ENCODE measurements around the gene GGT5.
A peak's percentile ranks its signal among the peaks of the same experiment; 100 is the strongest.
"Not testable (repeated sequence)": the region's sequence is repeated elsewhere in the genome, so short reads cannot be mapped to it uniquely, and the experiment has no call there.

Gene GGT5

GRCh38 chr22:24271386-24271854 lies 26.5 kb upstream of the GGT5 start:
- peak overlapping the region; percentile 100 for H3K14ac ChIP-seq (ENCODE audit: low read length)
- H3K9me3 ChIP-seq (replicated peaks in 1 of 2; ENCODE audit: control insufficient read depth in 2 of 2, insufficient read depth in 1 of 2, low read depth in 1 of 2, low read length in 2 of 2), result no peaks in the 10 kb centered on the region
- H3K9ac ChIP-seq (ENCODE audit: low read depth, low read length, poor library complexity), result peak overlapping the region; percentile 97
- peak overlapping the region; percentile 92 for H2AK5ac ChIP-seq (ENCODE audit: low read depth, low read length)
- H2BK15ac ChIP-seq (ENCODE audit: low read length), result peak overlapping the region; percentile 93
- peaks cover 0 to 15% of the 10 kb centered on the region in 2 donors for H3K36me3 ChIP-seq (replicated peaks in 1 of 2; ENCODE audit: control insufficient read depth in 2 of 2, insufficient read depth in 2 of 2, low read length in 2 of 2)
- H3K23ac ChIP-seq (ENCODE audit: low read depth, low read length, poor library complexity), result no peak overlapping the region
- H3K18ac ChIP-seq (ENCODE audit: low read length), result peak overlapping the region; percentile 100
- peak overlapping the region; percentile 97 for H2BK5ac ChIP-seq (ENCODE audit: low read length)
- no peaks in the 10 kb centered on the region for H3K27me3 ChIP-seq (ENCODE audit: control insufficient read depth in 3 of 3, insufficient read depth in 3 of 3, low read depth in 1 of 3, low read length in 3 of 3)
- DNase-seq (ENCODE audit: low spot score), result no peak
- peak overlapping the region; percentile 75 to 88 for H3K4me3 ChIP-seq (ENCODE audit: low read length in 2 of 2)
- H3K4ac ChIP-seq (ENCODE audit: low read length), result no peak overlapping the region
- WGBS, 2 donors (ENCODE audit: extremely low coverage in 2 of 2, insufficient read length in 2 of 2, insufficient replicate concordance in 1 of 2), result no CpG with 5 or more reads among the region's 25 CpGs
- H3K79me1 ChIP-seq (ENCODE audit: low read depth, low read length), result peaks cover 4% of the 10 kb centered on the region
- H3K4me2 ChIP-seq (ENCODE audit: insufficient read depth, low read length, poor library complexity, severe bottlenecking), result peak overlapping the region; percentile 87
- H3K27ac ChIP-seq (replicated peaks; ENCODE audit: low read length), result peak overlapping the region; percentile 93
- no peak overlapping the region for H2BK12ac ChIP-seq (ENCODE audit: low read length)
- H4K8ac ChIP-seq (ENCODE audit: low read depth, low read length), result no peak overlapping the region
- peaks cover 2 to 14% of the 10 kb centered on the region in 2 donors for H3K4me1 ChIP-seq (ENCODE audit: control insufficient read depth in 2 of 2, insufficient read depth in 1 of 2, low read depth in 1 of 2, low read length in 2 of 2)
- no peak overlapping the region for H4K91ac ChIP-seq (ENCODE audit: low read depth, low read length, poor library complexity)
- peak overlapping the region; percentile 98 for H2AFZ ChIP-seq (ENCODE audit: low read length)
- no peak overlapping the region for H2BK120ac ChIP-seq (ENCODE audit: low read depth, low read length)

GRCh38 chr22:24270556-24271385 lies 25.9 kb upstream of the GGT5 start, which contains the start of gene SPECC1L:
Gene SPECC1L, plus strand, starts transcription at chr22:24270831. Its CDS starts 31,401 bp downstream, at chr22:24302232.
- DNase-seq (ENCODE audit: low spot score), result peak; percentile 95
- Histone ChIP-seq H3K27ac (replicated peaks; ENCODE audit: low read length) (peak within 1 kb of the TSS; percentile 93), H3K23ac (ENCODE audit: low read depth, low read length, poor library complexity) (peak within 1 kb of the TSS; percentile 99), H3K4ac (ENCODE audit: low read length) (no peak within 1 kb of the TSS), H2AFZ (ENCODE audit: low read length) (peak within 1 kb of the TSS; percentile 98), H3K18ac (ENCODE audit: low read length) (peak within 1 kb of the TSS; percentile 100), H2BK12ac (ENCODE audit: low read length) (no peak within 1 kb of the TSS), H3K9me3 (replicated peaks in 1 of 2; ENCODE audit: control insufficient read depth in 2 of 2, insufficient read depth in 1 of 2, low read depth in 1 of 2, low read length in 2 of 2) (no peaks in the 10 kb centered on the region), H4K8ac (ENCODE audit: low read depth, low read length) (no peak within 1 kb of the TSS), H3K4me1 (ENCODE audit: control insufficient read depth in 2 of 2, insufficient read depth in 1 of 2, low read depth in 1 of 2, low read length in 2 of 2) (peaks cover 2 to 15% of the 10 kb centered on the region in 2 donors), H3K14ac (ENCODE audit: low read length) (peak within 1 kb of the TSS; percentile 100), H2BK5ac (ENCODE audit: low read length) (peak within 1 kb of the TSS; percentile 97), H3K79me1 (ENCODE audit: low read depth, low read length) (peaks cover 4% of the 10 kb centered on the region), H4K91ac (ENCODE audit: low read depth, low read length, poor library complexity) (no peak within 1 kb of the TSS), H2BK120ac (ENCODE audit: low read depth, low read length) (no peak within 1 kb of the TSS), H3K27me3 (ENCODE audit: control insufficient read depth in 3 of 3, insufficient read depth in 3 of 3, low read depth in 1 of 3, low read length in 3 of 3) (no peaks in the 10 kb centered on the region), H3K9ac (ENCODE audit: low read depth, low read length, poor library complexity) (peak within 1 kb of the TSS; percentile 97), H2AK5ac (ENCODE audit: low read depth, low read length) (peak within 1 kb of the TSS; percentile 92), H2BK15ac (ENCODE audit: low read length) (peak within 1 kb of the TSS; percentile 93), H3K4me3 (ENCODE audit: low read length in 2 of 2) (peak within 1 kb of the TSS; percentile 75 to 88), H3K4me2 (ENCODE audit: insufficient read depth, low read length, poor library complexity, severe bottlenecking) (peak within 1 kb of the TSS; percentile 87), H3K36me3 (replicated peaks in 1 of 2; ENCODE audit: control insufficient read depth in 2 of 2, insufficient read depth in 2 of 2, low read length in 2 of 2) (peaks cover 0 to 10% of the 10 kb centered on the region in 2 donors)
- WGBS, 2 donors (ENCODE audit: extremely low coverage in 2 of 2, insufficient read length in 2 of 2, insufficient replicate concordance in 1 of 2), result no CpG with 5 or more reads among the region's 89 CpGs

GRCh38 chr22:24266495-24266894 lies 21.6 kb upstream of the GGT5 start:
- not testable (repeated sequence) for H3K9me3 ChIP-seq (replicated peaks in 1 of 2; ENCODE audit: control insufficient read depth in 2 of 2, insufficient read depth in 1 of 2, low read depth in 1 of 2, low read length in 2 of 2); H3K79me1 ChIP-seq (ENCODE audit: low read depth, low read length); H2BK5ac ChIP-seq (ENCODE audit: low read length); H2BK12ac ChIP-seq (ENCODE audit: low read length); H4K8ac ChIP-seq (ENCODE audit: low read depth, low read length); H2AFZ ChIP-seq (ENCODE audit: low read length); H4K91ac ChIP-seq (ENCODE audit: low read depth, low read length, poor library complexity); H3K18ac ChIP-seq (ENCODE audit: low read length); H3K4ac ChIP-seq (ENCODE audit: low read length); H3K9ac ChIP-seq (ENCODE audit: low read depth, low read length, poor library complexity); H2AK5ac ChIP-seq (ENCODE audit: low read depth, low read length); H3K27me3 ChIP-seq (ENCODE audit: control insufficient read depth in 3 of 3, insufficient read depth in 3 of 3, low read depth in 1 of 3, low read length in 3 of 3); H3K27ac ChIP-seq (replicated peaks; ENCODE audit: low read length); H3K14ac ChIP-seq (ENCODE audit: low read length); H3K36me3 ChIP-seq (replicated peaks in 1 of 2; ENCODE audit: control insufficient read depth in 2 of 2, insufficient read depth in 2 of 2, low read length in 2 of 2); H3K23ac ChIP-seq (ENCODE audit: low read depth, low read length, poor library complexity); H3K4me2 ChIP-seq (ENCODE audit: insufficient read depth, low read length, poor library complexity, severe bottlenecking); H3K4me3 ChIP-seq (ENCODE audit: low read length in 2 of 2); H2BK120ac ChIP-seq (ENCODE audit: low read depth, low read length); H2BK15ac ChIP-seq (ENCODE audit: low read length); DNase-seq (ENCODE audit: low spot score)
- H3K4me1 ChIP-seq (ENCODE audit: control insufficient read depth in 2 of 2, insufficient read depth in 1 of 2, low read depth in 1 of 2, low read length in 2 of 2), result peaks cover 3 to 25% of the 10 kb centered on the region in 2 donors
- WGBS, 2 donors (ENCODE audit: extremely low coverage in 2 of 2, insufficient read length in 2 of 2, insufficient replicate concordance in 1 of 2), result no CpG with 5 or more reads among the region's 6 CpGs

- no peak overlapping the region for H3K27ac ChIP-seq (replicated peaks; ENCODE audit: low read length)
- no peak overlapping the region for H2BK5ac ChIP-seq (ENCODE audit: low read length)
- H3K9ac ChIP-seq (ENCODE audit: low read depth, low read length, poor library complexity), result no peak overlapping the region
- no peak for DNase-seq (ENCODE audit: low spot score)
- no peak overlapping the region for H2BK120ac ChIP-seq (ENCODE audit: low read depth, low read length)
- H3K4me1 ChIP-seq (ENCODE audit: control insufficient read depth in 2 of 2, insufficient read depth in 1 of 2, low read depth in 1 of 2, low read length in 2 of 2), result peaks cover 3 to 25% of the 10 kb centered on the region in 2 donors
- no peak overlapping the region for H3K18ac ChIP-seq (ENCODE audit: low read length)
- H2AFZ ChIP-seq (ENCODE audit: low read length), result peak overlapping the region; percentile 5
- peak overlapping the region; percentile 14 for H2BK12ac ChIP-seq (ENCODE audit: low read length)
- H3K4me2 ChIP-seq (ENCODE audit: insufficient read depth, low read length, poor library complexity, severe bottlenecking), result no peak overlapping the region
- no peaks in the 10 kb centered on the region for H3K36me3 ChIP-seq (replicated peaks in 1 of 2; ENCODE audit: control insufficient read depth in 2 of 2, insufficient read depth in 2 of 2, low read length in 2 of 2)
- no peaks in the 10 kb centered on the region for H3K27me3 ChIP-seq (ENCODE audit: control insufficient read depth in 3 of 3, insufficient read depth in 3 of 3, low read depth in 1 of 3, low read length in 3 of 3)
- no peak overlapping the region for H2BK15ac ChIP-seq (ENCODE audit: low read length)
- H2AK5ac ChIP-seq (ENCODE audit: low read depth, low read length), result no peak overlapping the region
- H4K91ac ChIP-seq (ENCODE audit: low read depth, low read length, poor library complexity), result no peak overlapping the region
- H3K23ac ChIP-seq (ENCODE audit: low read depth, low read length, poor library complexity), result no peak overlapping the region
- H3K79me1 ChIP-seq (ENCODE audit: low read depth, low read length), result no peaks in the 10 kb centered on the region
- H3K9me3 ChIP-seq (replicated peaks in 1 of 2; ENCODE audit: control insufficient read depth in 2 of 2, insufficient read depth in 1 of 2, low read depth in 1 of 2, low read length in 2 of 2), result no peaks in the 10 kb centered on the region
- no peak overlapping the region for H3K4me3 ChIP-seq (ENCODE audit: low read length in 2 of 2)
- no peak overlapping the region for H3K4ac ChIP-seq (ENCODE audit: low read length)
- H3K14ac ChIP-seq (ENCODE audit: low read length), result no peak overlapping the region
- H4K8ac ChIP-seq (ENCODE audit: low read depth, low read length), result no peak overlapping the region
These were observed 20.9 kb upstream of the GGT5 start for GRCh38 chr22:24265734-24266133.
